Heart right ventricle (tissue), 16 donors: ENCODE data around the gene RNASE13. TPM values are rescaled to one million over a fixed set of nuclear protein-coding genes. Genes with fewer than 3 reads are reported as not detected.

Experiments
- ATAC-seq, 8 donors: fragments of 200-7000 bp; cut with Tn5 transposase; one replicate each; pipeline ENCODE4 v1.9.1; 2020; ENCODE audit warnings: mild to moderate bottlenecking in 8 of 8, moderate library complexity in 8 of 8, moderate number of reproducible peaks in 1 of 8
- DNase-seq, 2 donors: peaks; one replicate each; pipeline ENCODE4 v3.0.0-alpha.2; 2020
- H3K27ac ChIP-seq, 10 donors: fragments of 200-600 bp; sonication (generic) in 2 of 10; one replicate each; pipeline versions ENCODE4 v1.5.0 to v1.8.0; 2020 to 2022; ENCODE audit warnings: mild to moderate bottlenecking in 3 of 10
- H3K27me3 ChIP-seq, 7 donors: fragments of 200-600 bp; one replicate each; pipeline ENCODE4 v1.8.0; 2021 to 2022; ENCODE audit warnings: mild to moderate bottlenecking in 2 of 7
- H3K36me3 ChIP-seq, 9 donors: fragments of 200-600 bp; sonication (generic) in 1 of 9; one replicate each; pipeline versions ENCODE4 v1.5.0 to v1.8.0; 2020 to 2022; ENCODE audit warnings: mild to moderate bottlenecking in 2 of 9
- H3K4me1 ChIP-seq, 9 donors: fragments of 200-600 bp; sonication (generic) in 1 of 9; one replicate each; pipeline versions ENCODE4 v1.5.0 to v1.8.0; 2020 to 2022; ENCODE audit warnings: mild to moderate bottlenecking in 4 of 9
- H3K4me3 ChIP-seq, 10 donors: fragments of 200-600 bp; sonication (generic) in 2 of 10; one replicate each; pipeline versions ENCODE4 v1.5.0 to v1.8.0; 2020 to 2022; ENCODE audit warnings: mild to moderate bottlenecking in 7 of 10, moderate library complexity in 2 of 10
- H3K9me3 ChIP-seq, 11 donors: fragments of 200-600 bp in 10 of 11; sonication (generic) in 2 of 11; one replicate each; pipeline versions ENCODE4 v1.5.0 to v1.8.0; 2013 to 2022; ENCODE audit warnings: mild to moderate bottlenecking in 2 of 11, control low read depth in 1 of 11, moderate library complexity in 1 of 11
- WGBS, 2 donors: extraction: QIAGEN DNeasy Blood & Tissue Kit; methylation state at CpG; one replicate each; pipeline ENCODE4 v1.1.7; 2013; ENCODE audit warnings: inconsistent platforms in 1 of 2; 5-methylcytosine and 5-hydroxymethylcytosine counted together
- intact Hi-C, 10 donors: fragments of 100-400 bp; cut with DNase I; formaldehyde crosslinking; loops; one replicate each; pipeline versions ENCODE4 v1.11.1 to v1.14.2; 2022
- polyA plus RNA-seq, 2 donors: library from polyadenylated mRNA; stranded (reverse); fragments of 200-250 nt; gene quantifications; one replicate each; pipeline ENCODE4 v1.2.3, GENCODE V29; 2013
- total RNA-seq, 10 donors: library from RNA; stranded (reverse); fragmentation: NEBNext Ultra II Directional in 3 of 10; extraction: Animal tissue kit (Norgen Biotek cat#: 25700) in 3 of 10; gene quantifications; one replicate each; pipeline versions ENCODE4 v1.2.1 to v1.2.4, GENCODE V29; 2021 to 2023
- TF ChIP-seq, protein P1 (sequence below), 9 donors: fragments of 200-600 bp; sonication (generic) in 2 of 9; IDR thresholded peaks; one replicate each; pipeline versions ENCODE4 v1.5.0 to v1.8.0; 2021 to 2022; ENCODE audit warnings: antibody characterized with exemption in 9 of 9, mild to moderate bottlenecking in 5 of 9, moderate library complexity in 1 of 9
- donor health status: Arrhythmogenic right ventricular cardiomyopathy.
- donor health status: ischemic (EF 13 %, LVEDD 7.1; RV severe dilation, severe dysfunction).
- donor health status: healthy with polysubstance abuse.
- donor health status: DM: no; HTN: yes; CAD: no.
- donor health status: DM: no; HTN: no; CAD: no.
- donor health status: ischemic (EF 25% LVEDD 6.9; RV normal size, moderate dysfunction).
- donor health status: ischemic (EF 25% LVEDD 5.7; RV mildly dilated, moderate dysfunction).
- donor health status: healthy.
- donor health status: DM: yes; HTN: yes; CAD: no.
- donor health status: Ischemic cardiomyopathy.
- donor health status: ischemic (EF 35%, LVEDD 5.7; RV mildly dilated, moderate dysfunction).
- donor health status: nonischemic (EF 11% LVEDD 7.7; RV severe dilation, severe dysfunction).
- donor health status: DM: yes; HTN: yes; CAD: no.
- donor health status: PGD.
- donor health status: ischemic (EF 29% LVEDD 5.4; RV normal size, mild dysfunction).
- donor health status: nonischemic (EF 23%, LVEDD 6.1; RV moderate dilation, normal function).

The RNASE13 gene
- total and polyA plus RNA-seq, 12 donors: not detected

DNA sequence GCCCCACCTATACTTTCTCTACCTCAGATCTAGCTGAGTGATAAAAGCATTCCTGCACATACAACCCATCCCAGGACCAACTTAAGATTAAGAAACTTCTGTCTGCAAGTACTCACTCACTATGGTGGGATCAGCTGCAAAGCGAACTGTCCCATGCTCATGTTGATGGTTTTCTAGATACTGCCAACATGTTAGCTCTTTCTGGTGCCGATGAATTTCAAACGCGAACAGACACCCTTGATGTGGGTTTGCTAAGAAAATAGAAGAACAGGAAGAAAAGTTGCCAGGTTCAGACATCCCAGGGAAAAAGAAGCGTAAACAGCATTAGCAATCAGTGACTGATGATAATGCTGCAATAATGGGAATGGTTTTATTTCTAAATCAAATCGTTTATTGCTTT, 37.0 kb downstream of the RNASE13 start:
- WGBS, 2 donors: 84 to 85% methylated on average over 6 of the region's 6 CpGs
- peaks cover 0 to under 1% (median 0%) of the 10 kb centered on the region in 9 donors for H3K4me1 ChIP-seq
- H3K36me3 ChIP-seq: peaks cover 0 to 55% (median 48%) of the 10 kb centered on the region in 9 donors
- no peaks in the 10 kb centered on the region for H3K9me3 ChIP-seq
- no peak for DNase-seq
- H3K27me3 ChIP-seq: no peaks in the 10 kb centered on the region
- no peak overlapping the region for H3K27ac ChIP-seq
- H3K4me3 ChIP-seq: no peak overlapping the region
- ATAC-seq: no peak
- intact Hi-C loops: no loop called here
- TF ChIP-seq, protein P1, sequence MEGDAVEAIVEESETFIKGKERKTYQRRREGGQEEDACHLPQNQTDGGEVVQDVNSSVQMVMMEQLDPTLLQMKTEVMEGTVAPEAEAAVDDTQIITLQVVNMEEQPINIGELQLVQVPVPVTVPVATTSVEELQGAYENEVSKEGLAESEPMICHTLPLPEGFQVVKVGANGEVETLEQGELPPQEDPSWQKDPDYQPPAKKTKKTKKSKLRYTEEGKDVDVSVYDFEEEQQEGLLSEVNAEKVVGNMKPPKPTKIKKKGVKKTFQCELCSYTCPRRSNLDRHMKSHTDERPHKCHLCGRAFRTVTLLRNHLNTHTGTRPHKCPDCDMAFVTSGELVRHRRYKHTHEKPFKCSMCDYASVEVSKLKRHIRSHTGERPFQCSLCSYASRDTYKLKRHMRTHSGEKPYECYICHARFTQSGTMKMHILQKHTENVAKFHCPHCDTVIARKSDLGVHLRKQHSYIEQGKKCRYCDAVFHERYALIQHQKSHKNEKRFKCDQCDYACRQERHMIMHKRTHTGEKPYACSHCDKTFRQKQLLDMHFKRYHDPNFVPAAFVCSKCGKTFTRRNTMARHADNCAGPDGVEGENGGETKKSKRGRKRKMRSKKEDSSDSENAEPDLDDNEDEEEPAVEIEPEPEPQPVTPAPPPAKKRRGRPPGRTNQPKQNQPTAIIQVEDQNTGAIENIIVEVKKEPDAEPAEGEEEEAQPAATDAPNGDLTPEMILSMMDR (IDR thresholded peaks at IDR 0.05): no peak

DNA sequence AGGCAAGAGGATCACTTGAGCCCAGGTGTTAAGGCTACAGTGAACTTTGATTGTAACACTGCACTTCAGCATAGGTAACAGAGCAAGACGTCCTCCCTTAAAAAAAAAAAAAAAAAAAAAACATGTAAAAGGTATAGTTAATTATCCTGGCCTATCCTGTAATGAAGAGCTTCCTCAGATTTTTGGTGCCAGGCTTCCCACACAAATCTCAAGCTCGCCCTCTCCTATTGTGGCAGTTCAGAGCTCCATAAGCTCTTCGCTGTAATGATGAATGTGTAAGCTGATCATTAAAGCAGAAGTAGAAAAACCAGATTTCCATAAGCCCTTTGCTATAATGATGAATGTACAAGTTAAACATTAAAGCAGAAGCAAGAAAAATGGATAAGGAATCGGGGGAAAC, 37.5 kb downstream of the RNASE13 start:
- intact Hi-C loops: no loop called here
- no peak for DNase-seq
- H3K27me3 ChIP-seq: no peaks in the 10 kb centered on the region
- 69 to 84% methylated on average over 4 of the region's 4 CpGs for WGBS, 2 donors
- H3K9me3 ChIP-seq: no peaks in the 10 kb centered on the region
- H3K4me1 ChIP-seq: peaks cover 0 to 2% (median 0%) of the 10 kb centered on the region in 9 donors
- no peak for ATAC-seq
- TF ChIP-seq, protein P1 (IDR thresholded peaks at IDR 0.05): no peak
- H3K4me3 ChIP-seq: no peak overlapping the region
- peaks cover 0 to 60% (median 52%) of the 10 kb centered on the region in 9 donors for H3K36me3 ChIP-seq
- H3K27ac ChIP-seq: no peak overlapping the region

DNA sequence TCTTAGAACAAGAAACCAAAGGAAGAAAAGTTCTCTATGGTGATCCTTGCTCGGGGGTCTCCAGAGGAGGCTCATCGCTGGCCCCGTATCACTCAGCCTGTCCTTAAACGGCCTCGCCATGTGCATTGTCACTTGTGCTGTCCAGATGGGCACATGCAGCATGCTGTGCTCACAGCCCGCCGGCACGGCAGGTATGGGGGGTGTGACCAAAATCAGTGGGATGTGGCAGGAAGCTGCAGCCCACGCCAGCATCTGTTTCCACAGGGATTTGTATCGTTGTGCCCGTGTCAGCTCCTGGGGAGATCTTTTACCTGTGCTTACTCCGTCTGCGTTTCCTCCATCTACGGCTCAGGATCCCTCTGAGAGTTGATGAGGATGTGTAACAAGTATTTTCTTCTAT, 38.1 kb downstream of the RNASE13 start:
- H3K4me3 ChIP-seq: no peak overlapping the region
- TF ChIP-seq, protein P1 (IDR thresholded peaks at IDR 0.05): no peak
- peaks cover 0 to 8% (median 5%) of the 10 kb centered on the region in 9 donors for H3K4me1 ChIP-seq
- H3K27ac ChIP-seq: no peak overlapping the region
- H3K27me3 ChIP-seq: no peaks in the 10 kb centered on the region
- no peak for DNase-seq
- WGBS, 2 donors: 87 to 89% methylated on average over 14 of the region's 14 CpGs
- H3K9me3 ChIP-seq: no peaks in the 10 kb centered on the region
- intact Hi-C loops: no loop called here
- H3K36me3 ChIP-seq: peaks cover 0 to 66% (median 58%) of the 10 kb centered on the region in 9 donors
- no peak for ATAC-seq

DNA sequence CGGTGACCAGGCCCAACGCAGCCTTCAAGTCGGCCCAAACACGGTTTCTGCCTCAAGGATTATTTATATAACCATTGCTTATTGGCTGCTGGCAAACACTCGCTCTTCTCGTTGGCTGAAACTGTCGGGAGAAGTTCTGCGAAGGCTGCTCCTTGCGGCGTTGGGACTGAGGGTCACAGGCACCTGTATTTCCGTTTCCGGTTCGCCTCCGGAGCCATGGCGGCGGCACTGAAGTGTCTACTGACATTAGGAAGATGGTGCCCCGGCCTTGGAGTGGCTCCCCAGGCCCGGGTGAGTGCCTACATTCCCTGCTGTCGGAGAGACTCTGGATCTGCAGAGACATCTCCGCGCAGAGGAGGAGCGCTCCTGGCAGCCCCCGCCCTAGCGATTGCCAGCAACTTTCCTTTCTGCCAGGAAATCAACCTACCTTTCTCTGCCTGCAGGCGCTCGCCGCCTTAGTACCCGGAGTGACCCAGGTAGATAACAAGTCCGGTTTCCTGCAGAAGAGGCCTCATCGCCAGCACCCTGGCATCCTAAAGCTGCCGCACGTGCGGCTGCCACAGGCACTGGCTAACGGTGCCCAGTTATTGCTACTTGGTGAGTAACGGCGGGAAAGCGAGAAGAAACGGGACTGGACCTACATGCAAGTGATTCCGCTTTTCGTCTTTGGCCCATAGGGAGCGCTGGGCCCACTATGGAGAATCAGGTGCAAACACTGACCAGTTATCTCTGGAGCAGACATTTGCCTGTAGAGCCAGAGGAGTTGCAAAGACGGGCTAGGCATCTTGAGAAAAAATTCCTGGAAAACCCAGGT, 44.6 kb downstream of the RNASE13 start, which contains the start of gene METTL17:
Gene METTL17, plus strand, starts transcription at position 194 of the 814 bp plus-strand sequence. Its CDS starts 23 bp downstream, at position 217.
- peak; percentile 87 to 93 for DNase-seq
- H3K36me3 ChIP-seq: peaks cover 0 to 41% (median 34%) of the 10 kb centered on the region in 9 donors
- peaks cover 5 to 46% (median 26%) of the 10 kb centered on the region in 9 donors for H3K4me1 ChIP-seq
- no peaks in the 10 kb centered on the region for H3K27me3 ChIP-seq
- intact Hi-C loops: no loop called here
- H3K27ac ChIP-seq: peak within 1 kb of the TSS; percentile 49 to 87 (median 84)
- peak within 1 kb of the TSS; percentile 46 to 97 (median 86) for H3K4me3 ChIP-seq
- ATAC-seq: peak; percentile 95 to 98 (median 97)
- WGBS, 2 donors: 0% methylated on average over 42 of the region's 42 CpGs
- TF ChIP-seq, protein P1 (IDR thresholded peaks at IDR 0.05): peak in 5 of 9 donors; percentile 14 to 40 (median 28)
- no peaks in the 10 kb centered on the region for H3K9me3 ChIP-seq
